ENCODE measurements around the gene ZNF217.
"Not testable (repeated sequence)": the region's sequence is repeated elsewhere in the genome, so short reads cannot be mapped to it uniquely, and the experiment has no call there.

The ZNF217 gene

DNA sequence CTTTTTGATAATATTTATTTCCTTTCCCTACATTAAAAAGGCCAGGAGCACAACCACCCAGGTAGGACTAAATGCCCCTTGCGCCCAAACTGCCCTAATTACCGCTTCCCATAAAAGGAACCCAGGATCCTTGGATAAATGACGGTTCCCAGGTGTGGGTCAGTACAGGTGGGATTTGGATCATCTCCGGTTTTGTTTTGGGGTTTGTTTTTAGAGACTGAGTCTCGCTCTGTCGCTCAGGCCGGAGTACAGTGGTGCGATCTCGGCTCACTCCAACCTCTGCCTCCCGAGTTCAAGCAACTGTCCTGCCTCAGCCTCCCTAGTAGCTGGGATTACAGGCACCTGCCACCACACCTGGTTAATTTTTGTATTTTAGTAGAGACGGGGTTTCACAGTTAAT lies 28.4 kb downstream of the ZNF217 start:
- H3K4me3 ChIP-seq (ENCODE audit: low read depth, low read length) = no peak overlapping the region
- H3K27me3 ChIP-seq (replicated peaks) = no peaks in the 10 kb centered on the region
- TF ChIP-seq, protein P1, sequence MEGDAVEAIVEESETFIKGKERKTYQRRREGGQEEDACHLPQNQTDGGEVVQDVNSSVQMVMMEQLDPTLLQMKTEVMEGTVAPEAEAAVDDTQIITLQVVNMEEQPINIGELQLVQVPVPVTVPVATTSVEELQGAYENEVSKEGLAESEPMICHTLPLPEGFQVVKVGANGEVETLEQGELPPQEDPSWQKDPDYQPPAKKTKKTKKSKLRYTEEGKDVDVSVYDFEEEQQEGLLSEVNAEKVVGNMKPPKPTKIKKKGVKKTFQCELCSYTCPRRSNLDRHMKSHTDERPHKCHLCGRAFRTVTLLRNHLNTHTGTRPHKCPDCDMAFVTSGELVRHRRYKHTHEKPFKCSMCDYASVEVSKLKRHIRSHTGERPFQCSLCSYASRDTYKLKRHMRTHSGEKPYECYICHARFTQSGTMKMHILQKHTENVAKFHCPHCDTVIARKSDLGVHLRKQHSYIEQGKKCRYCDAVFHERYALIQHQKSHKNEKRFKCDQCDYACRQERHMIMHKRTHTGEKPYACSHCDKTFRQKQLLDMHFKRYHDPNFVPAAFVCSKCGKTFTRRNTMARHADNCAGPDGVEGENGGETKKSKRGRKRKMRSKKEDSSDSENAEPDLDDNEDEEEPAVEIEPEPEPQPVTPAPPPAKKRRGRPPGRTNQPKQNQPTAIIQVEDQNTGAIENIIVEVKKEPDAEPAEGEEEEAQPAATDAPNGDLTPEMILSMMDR (IDR thresholded peaks at IDR 0.05; ENCODE audit: low read depth, low read length, missing control alignments) = no peak
- no peak for DNase-seq
- in situ Hi-C loops (cut with HindIII; ENCODE audit: low pct_ligation_motif_present, low sequenced_read_pairs) = no loop called here
- peaks cover 31% of the 10 kb centered on the region for H3K36me3 ChIP-seq (replicated peaks)
- no peak overlapping the region for H3K27ac ChIP-seq

DNA sequence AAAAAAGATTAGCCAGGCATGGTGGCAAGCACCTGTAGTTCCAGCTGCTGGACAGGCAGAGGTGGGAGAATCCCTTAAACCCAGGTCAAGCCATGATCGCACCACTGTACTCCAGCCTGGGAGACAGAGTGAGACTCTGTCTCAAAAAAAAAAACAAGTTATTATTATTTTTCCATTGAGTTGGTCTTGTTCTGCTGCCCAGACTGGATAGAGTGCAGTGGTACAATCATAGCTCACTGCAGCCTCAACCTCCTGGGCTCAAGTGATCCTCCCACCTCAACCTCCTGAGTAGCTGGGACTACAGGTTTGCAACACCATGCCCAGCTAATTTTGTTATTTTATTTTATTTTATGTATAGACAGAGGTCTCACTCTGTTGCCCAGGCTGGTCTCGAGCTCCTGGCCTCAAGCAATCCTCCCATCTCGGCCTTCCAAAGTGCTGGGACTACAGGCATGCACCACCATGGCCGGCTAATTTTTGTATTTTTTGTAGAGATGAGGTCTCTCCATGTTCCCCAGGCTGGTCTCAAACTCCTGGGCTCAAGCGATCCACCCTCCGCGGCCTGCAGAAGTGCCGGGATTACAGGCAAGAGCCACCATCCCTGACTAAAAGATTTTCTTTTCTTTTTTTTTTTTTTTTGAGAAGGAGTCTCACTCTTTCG lies 31.4 kb downstream of the ZNF217 start:
- DNase-seq; H3K27me3 ChIP-seq (replicated peaks); in situ Hi-C loops (cut with HindIII; ENCODE audit: low pct_ligation_motif_present, low sequenced_read_pairs); H3K4me3 ChIP-seq (ENCODE audit: low read depth, low read length); H3K27ac ChIP-seq: not testable (repeated sequence)
- H3K36me3 ChIP-seq (replicated peaks) = peaks cover 13% of the 10 kb centered on the region

DNA sequence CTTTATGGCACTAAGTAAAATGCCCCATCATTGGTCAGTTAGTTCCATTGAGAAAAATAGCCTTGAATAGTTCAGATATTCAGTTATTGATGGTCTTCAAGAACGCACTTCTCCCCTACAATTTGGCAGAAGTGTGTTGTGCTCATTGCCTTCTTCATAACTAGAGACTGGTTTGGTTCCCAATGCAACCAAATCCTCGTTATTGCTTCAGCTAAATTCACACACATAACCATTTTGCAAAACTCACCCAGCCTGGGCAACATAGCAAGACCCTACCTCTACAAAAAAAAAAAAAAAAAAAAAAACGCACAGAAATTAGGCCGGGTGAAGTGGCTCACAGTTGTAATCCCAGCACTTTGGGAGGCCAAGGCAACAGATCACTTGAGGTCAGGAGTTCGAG lies 32.1 kb downstream of the ZNF217 start:
- in situ Hi-C loops (cut with HindIII; ENCODE audit: low pct_ligation_motif_present, low sequenced_read_pairs) = no loop called here
- TF ChIP-seq, protein P1 (IDR thresholded peaks at IDR 0.05; ENCODE audit: low read depth, low read length, missing control alignments) = no peak

DNA sequence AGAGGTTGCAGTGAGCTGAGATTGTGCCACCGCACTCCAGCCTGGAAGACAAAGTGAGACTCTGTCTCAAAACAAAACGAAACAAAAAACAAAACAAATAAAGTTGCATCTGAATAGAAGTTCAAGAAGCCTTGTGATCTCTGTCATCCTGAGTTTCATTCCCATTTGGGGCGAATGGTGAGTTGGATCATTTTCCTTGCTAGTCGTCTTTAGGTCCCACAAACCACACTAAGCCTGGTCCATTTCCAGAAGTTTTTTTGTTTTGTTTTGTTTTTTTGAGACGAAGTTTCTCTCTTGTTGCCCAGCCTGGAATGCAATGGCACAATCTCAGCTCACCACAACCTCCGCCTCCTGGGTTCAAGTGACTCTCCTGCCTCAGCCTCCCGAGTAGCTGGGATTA lies 33.8 kb downstream of the ZNF217 start:
- no peak for DNase-seq
- H3K4me3 ChIP-seq (ENCODE audit: low read depth, low read length) = no peak overlapping the region
- in situ Hi-C loops (cut with HindIII; ENCODE audit: low pct_ligation_motif_present, low sequenced_read_pairs) = no loop called here
- TF ChIP-seq, protein P1 (IDR thresholded peaks at IDR 0.05; ENCODE audit: low read depth, low read length, missing control alignments) = no peak
- H3K36me3 ChIP-seq (replicated peaks) = peaks cover 7% of the 10 kb centered on the region
- H3K27me3 ChIP-seq (replicated peaks) = no peaks in the 10 kb centered on the region
- H3K27ac ChIP-seq = no peak overlapping the region

More for the DNA sequence above, 32.1 kb downstream of the ZNF217 start:
- no peaks in the 10 kb centered on the region for H3K27me3 ChIP-seq (replicated peaks)
- DNase-seq = no peak
- no peak overlapping the region for H3K27ac ChIP-seq
- H3K4me3 ChIP-seq (ENCODE audit: low read depth, low read length) = no peak overlapping the region
- H3K36me3 ChIP-seq (replicated peaks) = peaks cover 10% of the 10 kb centered on the region

DNA sequence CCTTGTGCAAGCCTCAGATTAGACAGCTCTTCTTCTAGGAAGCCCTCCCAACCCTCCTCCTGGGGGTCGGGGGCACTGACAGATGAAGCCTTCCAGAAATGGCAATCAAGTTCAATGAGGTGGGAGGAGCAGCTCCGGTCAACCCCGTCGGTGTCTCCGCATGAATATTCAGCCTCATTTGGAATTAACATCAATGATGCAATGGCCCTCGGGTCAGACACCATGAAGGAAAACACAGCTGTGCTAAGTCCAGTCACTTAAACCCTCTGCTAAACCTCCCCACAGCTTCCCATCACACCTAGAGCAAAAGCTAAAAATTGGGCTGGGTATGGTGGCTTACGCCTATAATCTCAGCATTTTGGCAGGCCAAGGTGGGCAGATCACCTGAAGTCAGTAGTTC lies 36.5 kb downstream of the ZNF217 start:
- Histone ChIP-seq H3K36me3 (replicated peaks) (no peaks in the 10 kb centered on the region), H3K4me3 (ENCODE audit: low read depth, low read length) (no peak overlapping the region), H3K27me3 (replicated peaks) (no peaks in the 10 kb centered on the region), H3K27ac (no peak overlapping the region)
- TF ChIP-seq, protein P1 (IDR thresholded peaks at IDR 0.05; ENCODE audit: low read depth, low read length, missing control alignments) = no peak
- in situ Hi-C loops (cut with HindIII; ENCODE audit: low pct_ligation_motif_present, low sequenced_read_pairs) = no loop called here
- no peak for DNase-seq

DNA sequence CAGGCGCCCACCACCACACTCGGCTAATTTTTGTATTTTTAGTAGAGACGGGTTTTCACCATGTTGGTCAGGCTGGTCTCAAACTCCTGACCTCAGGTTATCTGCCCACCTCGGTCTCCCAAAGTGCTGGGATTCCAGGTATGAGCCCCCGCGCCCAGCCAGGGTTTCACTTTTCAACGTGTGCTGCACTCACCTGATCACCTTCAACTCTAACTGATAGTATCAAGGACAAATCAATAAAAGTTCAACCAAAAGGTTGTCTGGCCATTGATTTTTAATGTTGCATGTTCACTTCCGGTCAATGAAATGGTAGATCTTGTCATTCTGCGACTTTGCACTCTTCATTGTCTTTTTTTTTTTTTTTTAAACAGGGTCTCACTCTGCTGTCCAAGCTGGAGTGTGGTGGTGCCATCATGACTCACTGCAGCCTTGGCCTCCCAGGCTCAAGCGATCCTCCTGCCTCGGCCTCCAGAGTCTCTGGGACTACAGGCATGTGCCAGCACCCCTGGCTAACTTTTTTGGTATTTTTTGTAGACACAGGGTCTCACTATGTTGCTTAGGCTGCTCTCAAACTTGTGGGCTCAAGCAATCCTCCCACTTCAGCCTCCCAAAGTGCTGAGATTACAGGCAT lies 37.3 kb downstream of the ZNF217 start:
- H3K27me3 ChIP-seq (replicated peaks) = no peaks in the 10 kb centered on the region
- TF ChIP-seq, protein P1 (IDR thresholded peaks at IDR 0.05; ENCODE audit: low read depth, low read length, missing control alignments) = no peak
- H3K4me3 ChIP-seq (ENCODE audit: low read depth, low read length) = no peak overlapping the region
- in situ Hi-C loops (cut with HindIII; ENCODE audit: low pct_ligation_motif_present, low sequenced_read_pairs) = no loop called here
- H3K27ac ChIP-seq = no peak overlapping the region
- H3K36me3 ChIP-seq (replicated peaks) = no peaks in the 10 kb centered on the region
- no peak for DNase-seq
